Activated T-helper 2 cell treated with anti-CD3 and anti-CD28 coated beads, Interferon-gamma antibody, Interleukin-2, Interleukin-4, amounts not matched to agents 10 μg/mL and 5 μg/mL and 100 μg/mL, durations not matched to agents 14 hours and 24 hours and 36 hours (primary cell): ENCODE results near the gene PRKCG. TPM values are rescaled to one million over a fixed set of nuclear protein-coding genes. Genes with fewer than 3 reads are reported as not detected.
"Not testable (repeated sequence)": the region's sequence is repeated elsewhere in the genome, so short reads cannot be mapped to it uniquely, and the experiment has no call there.

Experiments used
- DNase-seq: peaks from one replicate; pipeline ENCODE4 v3.0.0; 2021; ENCODE audit warnings: low spot score
- H3K27ac Mint-ChIP-seq: one replicate; pipeline ENCODE4 v1.8.0; 2021; ENCODE audit warnings: mixed read lengths
- H3K27me3 Mint-ChIP-seq: one replicate; pipeline ENCODE4 v1.8.0; 2021; ENCODE audit warnings: low read depth, mixed read lengths
- H3K36me3 Mint-ChIP-seq: one replicate; pipeline ENCODE4 v1.8.0; 2021; ENCODE audit warnings: low read depth, mixed read lengths
- H3K4me1 Mint-ChIP-seq: one replicate; pipeline ENCODE4 v1.8.0; 2021; ENCODE audit warnings: low read depth, mixed read lengths
- H3K4me3 Mint-ChIP-seq: one replicate; pipeline ENCODE4 v1.8.0; 2021; ENCODE audit warnings: low read depth, mild to moderate bottlenecking, moderate library complexity, mixed read lengths
- H3K9me3 Mint-ChIP-seq: one replicate; pipeline ENCODE4 v1.8.0; 2021; ENCODE audit warnings: mixed read lengths
- intact Hi-C: fragments of 100-400 bp; cut with micrococcal nuclease; formaldehyde crosslinking; loops from one replicate; pipeline ENCODE4 v1.15.1; 2023
- total RNA-seq: library from RNA; stranded (reverse); gene quantifications from 2 replicates; pipeline ENCODE4 v1.2.3, GENCODE V29; 2022

The PRKCG gene
- total RNA-seq, 1 donor from 2014 or later: not detected

GRCh38 chr19:53942001-53942786, 60.2 kb downstream of the PRKCG start:
- peaks cover 32% of the 10 kb centered on the region for H3K27me3 Mint-ChIP-seq
- no peak for DNase-seq
- H3K9me3 Mint-ChIP-seq: no peaks in the 10 kb centered on the region

GRCh38 chr19:53944416-53944815, 62.4 kb downstream of the PRKCG start:
- intact Hi-C loops: no loop called here
- no peak for DNase-seq
- no peaks in the 10 kb centered on the region for H3K9me3 Mint-ChIP-seq
- H3K4me1 Mint-ChIP-seq: no peaks in the 10 kb centered on the region
- H3K36me3 Mint-ChIP-seq: no peaks in the 10 kb centered on the region
- no peak overlapping the region for H3K4me3 Mint-ChIP-seq
- H3K27ac Mint-ChIP-seq: no peak overlapping the region
- H3K27me3 Mint-ChIP-seq: peaks cover 32% of the 10 kb centered on the region

More at GRCh38 chr19:53942001-53942786, 60.2 kb downstream of the PRKCG start:
- H3K27ac Mint-ChIP-seq: no peak overlapping the region
- no peaks in the 10 kb centered on the region for H3K36me3 Mint-ChIP-seq
- H3K4me1 Mint-ChIP-seq: no peaks in the 10 kb centered on the region
- H3K4me3 Mint-ChIP-seq: no peak overlapping the region
- intact Hi-C loops: no loop called here

- intact Hi-C loops: no loop called here
- no peak overlapping the region for H3K27ac Mint-ChIP-seq
- H3K4me1 Mint-ChIP-seq: no peaks in the 10 kb centered on the region
- H3K4me3 Mint-ChIP-seq: no peak overlapping the region
- H3K27me3 Mint-ChIP-seq: peaks cover 32% of the 10 kb centered on the region
- no peaks in the 10 kb centered on the region for H3K9me3 Mint-ChIP-seq
- DNase-seq: no peak
- H3K36me3 Mint-ChIP-seq: no peaks in the 10 kb centered on the region
Measured at GRCh38 chr19:53944933-53945332, 62.9 kb downstream of the PRKCG start.

GRCh38 chr19:53945441-53945840, 63.4 kb downstream of the PRKCG start:
- no peak for DNase-seq
- intact Hi-C loops: no loop called here
- Mint-ChIP-seq H3K27ac (no peak overlapping the region), H3K4me1 (no peaks in the 10 kb centered on the region), H3K4me3 (no peak overlapping the region), H3K27me3 (peaks cover 32% of the 10 kb centered on the region), H3K9me3 (no peaks in the 10 kb centered on the region), H3K36me3 (no peaks in the 10 kb centered on the region)

GRCh38 chr19:53945998-53946397, 64.0 kb downstream of the PRKCG start:
- DNase-seq: no peak
- intact Hi-C loops: no loop called here
- no peak overlapping the region for H3K27ac Mint-ChIP-seq
- H3K4me1 Mint-ChIP-seq: no peaks in the 10 kb centered on the region
- H3K36me3 Mint-ChIP-seq: no peaks in the 10 kb centered on the region
- H3K27me3 Mint-ChIP-seq: peaks cover 32% of the 10 kb centered on the region
- no peaks in the 10 kb centered on the region for H3K9me3 Mint-ChIP-seq
- H3K4me3 Mint-ChIP-seq: no peak overlapping the region

- H3K27ac Mint-ChIP-seq: no peak overlapping the region
- intact Hi-C loops: no loop called here
Measured at GRCh38 chr19:53947624-53948023, 65.6 kb downstream of the PRKCG start.

GRCh38 chr19:53948611-53949010, 66.6 kb downstream of the PRKCG start:
- H3K36me3 Mint-ChIP-seq, H3K27ac Mint-ChIP-seq, intact Hi-C loops, H3K4me3 Mint-ChIP-seq, DNase-seq, H3K4me1 Mint-ChIP-seq, H3K9me3 Mint-ChIP-seq: not testable (repeated sequence)
- H3K27me3 Mint-ChIP-seq: peaks cover 12% of the 10 kb centered on the region

More at GRCh38 chr19:53947624-53948023, 65.6 kb downstream of the PRKCG start:
- no peaks in the 10 kb centered on the region for H3K36me3 Mint-ChIP-seq
- no peak overlapping the region for H3K4me3 Mint-ChIP-seq
- peaks cover 19% of the 10 kb centered on the region for H3K27me3 Mint-ChIP-seq
- no peak for DNase-seq
- no peaks in the 10 kb centered on the region for H3K9me3 Mint-ChIP-seq
- H3K4me1 Mint-ChIP-seq: no peaks in the 10 kb centered on the region

GRCh38 chr19:53951436-53951835, 69.4 kb downstream of the PRKCG start:
- Mint-ChIP-seq H3K27ac (no peak overlapping the region), H3K4me3 (no peak overlapping the region), H3K27me3 (peaks cover 8% of the 10 kb centered on the region), H3K4me1 (no peaks in the 10 kb centered on the region), H3K36me3 (no peaks in the 10 kb centered on the region), H3K9me3 (no peaks in the 10 kb centered on the region)
- intact Hi-C loops: no loop called here
- DNase-seq: no peak

GRCh38 chr19:53951947-53952346, 70.0 kb downstream of the PRKCG start:
- Mint-ChIP-seq H3K4me3 (no peak overlapping the region), H3K27me3 (peaks cover 9% of the 10 kb centered on the region), H3K36me3 (no peaks in the 10 kb centered on the region), H3K4me1 (no peaks in the 10 kb centered on the region), H3K27ac (no peak overlapping the region), H3K9me3 (no peaks in the 10 kb centered on the region)
- intact Hi-C loops: no loop called here
- no peak for DNase-seq

GRCh38 chr19:53953383-53953782, 71.4 kb downstream of the PRKCG start:
- DNase-seq: no peak
- Mint-ChIP-seq H3K27ac (no peak overlapping the region), H3K4me1 (no peaks in the 10 kb centered on the region), H3K9me3 (no peaks in the 10 kb centered on the region), H3K27me3 (peaks cover 19% of the 10 kb centered on the region), H3K36me3 (no peaks in the 10 kb centered on the region), H3K4me3 (no peak overlapping the region)
- intact Hi-C loops: no loop called here

Other genes starting within 250 kb of the PRKCG start
- not detected in 2 replicates for gene NLRP12, start 57.9 kb upstream of the PRKCG start, total RNA-seq
- 96.3 and 102 TPM in 2 replicates for gene MYADM, start 14.3 kb upstream of the PRKCG start, total RNA-seq
- not detected in 2 replicates for gene CACNG7, start 27.1 kb downstream of the PRKCG start, total RNA-seq
- gene CACNG8, start 80.7 kb downstream of the PRKCG start, total RNA-seq: not detected in 2 replicates
- not detected in 2 replicates for gene CACNG6, start 109.4 kb downstream of the PRKCG start, total RNA-seq
- gene VSTM1, start 181.7 kb downstream of the PRKCG start, total RNA-seq: not detected in 2 replicates
- not detected in 2 replicates for gene TARM1, start 199.2 kb downstream of the PRKCG start, total RNA-seq
- 0.23 and 0.39 TPM in 2 replicates for gene OSCAR, start 218.6 kb downstream of the PRKCG start, total RNA-seq
- 105 and 115 TPM in 2 replicates for gene NDUFA3, start 220.7 kb downstream of the PRKCG start, total RNA-seq
- 29.3 TPM in 2 replicates for gene TFPT, start 233.5 kb downstream of the PRKCG start, total RNA-seq
- 90.6 and 94.2 TPM in 2 replicates for gene PRPF31, start 233.6 kb downstream of the PRKCG start, total RNA-seq